ENCODE measurements around the gene PTGS2.

- TF ChIP-seq CTCF (conservative IDR thresholded peaks at IDR 0.05; ENCODE audit: low read depth in 2 of 2) (no peak), EZH2phosphoT487 (IDR thresholded peaks at IDR 0.05; ENCODE audit: unreplicated experiment) (no peak), CREB1 (CRISPR knock-in tag; IDR thresholded peaks at IDR 0.05; ENCODE audit: low read depth) (no peak), POLR2AphosphoS5 (IDR thresholded peaks at IDR 0.05; ENCODE audit: low read depth) (no peak), ZNF331 (CRISPR knock-in tag; IDR thresholded peaks at IDR 0.05; ENCODE audit: low read depth) (no peak), REST (IDR thresholded peaks at IDR 0.05; ENCODE audit: unreplicated experiment) (no peak), EZH2 (IDR thresholded peaks at IDR 0.05; ENCODE audit: low read depth, unreplicated experiment) (no peak), ETS1 (IDR thresholded peaks at IDR 0.05) (no peak), JUNB (IDR thresholded peaks at IDR 0.05; ENCODE audit: unreplicated experiment) (no peak), ZNF114 (CRISPR knock-in tag; IDR thresholded peaks at IDR 0.05) (no peak), STAT1 (IDR thresholded peaks at IDR 0.05; ENCODE audit: unreplicated experiment) (no peak)
Observed at GRCh38 chr1:186658999-186659398, 21.2 kb downstream of the PTGS2 start.
